ENCODE data around the gene PTTG1IP2. TPM values are rescaled to one million over a fixed set of nuclear protein-coding genes. Genes with fewer than 3 reads are reported as not detected.
A peak's percentile ranks its signal among the peaks of the same experiment; 100 is the strongest.

The PTTG1IP2 gene
- total RNA-seq, 3 donors from 2014 or later, result not detected

DNA sequence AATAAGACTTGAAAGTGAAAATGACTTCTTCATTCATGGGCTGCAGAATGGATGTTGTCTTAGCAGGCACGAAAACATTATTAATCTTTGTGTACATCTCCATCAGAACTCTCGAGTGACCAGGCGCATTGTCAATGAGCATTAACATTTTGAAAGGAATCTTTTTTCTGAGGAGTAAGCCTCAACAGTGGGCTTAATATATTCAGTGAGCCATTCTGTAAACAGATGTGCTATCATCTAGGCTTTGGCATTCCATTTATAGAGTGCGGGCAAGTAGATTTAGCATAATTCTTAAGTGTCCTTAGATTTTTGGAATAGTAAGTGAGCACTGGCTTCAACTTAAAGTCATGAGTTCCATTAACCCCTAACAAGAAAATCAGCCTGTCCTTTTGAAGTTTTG lies 33.1 kb downstream of the PTTG1IP2 start:
- intact Hi-C loops (cut with DNase I, micrococcal nuclease), result loop anchor here in 1 of 2 donors (2.0 kb wide), 1 partner anchor 30 kb away; no protein-coding TSS in a partner anchor
- Histone ChIP-seq H3K9me3 (no peaks in the 10 kb centered on the region), H3K36me3 (ENCODE audit: low read depth) (no peaks in the 10 kb centered on the region), H3K4me3 (no peak overlapping the region), H3K4me1 (ENCODE audit: low read depth) (no peaks in the 10 kb centered on the region)
- DNase-seq (no peak), ATAC-seq (no peak)
- TF ChIP-seq, protein P1, sequence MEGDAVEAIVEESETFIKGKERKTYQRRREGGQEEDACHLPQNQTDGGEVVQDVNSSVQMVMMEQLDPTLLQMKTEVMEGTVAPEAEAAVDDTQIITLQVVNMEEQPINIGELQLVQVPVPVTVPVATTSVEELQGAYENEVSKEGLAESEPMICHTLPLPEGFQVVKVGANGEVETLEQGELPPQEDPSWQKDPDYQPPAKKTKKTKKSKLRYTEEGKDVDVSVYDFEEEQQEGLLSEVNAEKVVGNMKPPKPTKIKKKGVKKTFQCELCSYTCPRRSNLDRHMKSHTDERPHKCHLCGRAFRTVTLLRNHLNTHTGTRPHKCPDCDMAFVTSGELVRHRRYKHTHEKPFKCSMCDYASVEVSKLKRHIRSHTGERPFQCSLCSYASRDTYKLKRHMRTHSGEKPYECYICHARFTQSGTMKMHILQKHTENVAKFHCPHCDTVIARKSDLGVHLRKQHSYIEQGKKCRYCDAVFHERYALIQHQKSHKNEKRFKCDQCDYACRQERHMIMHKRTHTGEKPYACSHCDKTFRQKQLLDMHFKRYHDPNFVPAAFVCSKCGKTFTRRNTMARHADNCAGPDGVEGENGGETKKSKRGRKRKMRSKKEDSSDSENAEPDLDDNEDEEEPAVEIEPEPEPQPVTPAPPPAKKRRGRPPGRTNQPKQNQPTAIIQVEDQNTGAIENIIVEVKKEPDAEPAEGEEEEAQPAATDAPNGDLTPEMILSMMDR (IDR thresholded peaks at IDR 0.05), result no peak

DNA sequence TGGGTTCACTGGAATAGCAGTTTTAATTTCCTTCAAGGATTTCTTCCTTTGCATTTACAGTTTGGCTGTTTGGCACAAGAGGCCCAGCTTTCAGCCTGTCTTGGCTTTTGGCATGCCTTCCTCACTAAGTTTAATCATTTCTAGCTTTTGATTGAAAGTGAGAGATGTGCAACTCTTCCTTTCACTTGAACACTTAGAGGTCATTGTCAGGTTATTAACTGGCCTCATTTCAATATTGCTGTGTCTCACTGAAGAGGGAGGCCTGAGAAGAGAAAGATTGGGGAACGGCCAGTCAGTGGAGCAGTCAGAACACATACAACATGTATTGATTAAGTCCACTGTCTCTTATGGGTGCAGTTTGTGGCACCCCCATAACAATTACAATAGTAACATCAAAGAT lies 33.9 kb downstream of the PTTG1IP2 start:
- no peak for ATAC-seq

DNA sequence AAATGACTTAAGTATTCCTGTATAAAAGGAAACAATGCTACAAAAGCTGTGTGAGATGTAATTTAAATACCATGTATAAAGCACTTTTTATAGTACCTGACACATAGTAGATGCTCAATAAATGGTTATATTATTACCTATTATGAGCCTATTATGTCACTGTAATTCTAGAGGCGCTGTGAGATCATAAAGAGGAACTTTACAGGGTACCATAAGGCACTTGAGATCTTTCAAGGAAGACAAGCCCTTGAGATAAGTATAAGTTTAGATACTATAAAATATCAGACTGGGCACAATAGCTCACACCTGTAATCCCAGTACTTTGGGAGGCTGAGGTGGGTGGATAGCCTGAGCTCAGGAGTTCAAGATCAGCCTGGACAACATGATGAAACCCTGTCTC lies 38.3 kb downstream of the PTTG1IP2 start:
- H3K9me3 ChIP-seq, result no peaks in the 10 kb centered on the region
- TF ChIP-seq, protein P1 (IDR thresholded peaks at IDR 0.05), result no peak
- ATAC-seq (peak; percentile 80), DNase-seq (no peak)
- no peak overlapping the region for H3K4me3 ChIP-seq
- H3K4me1 ChIP-seq (ENCODE audit: low read depth), result peaks cover 7% of the 10 kb centered on the region
- no peaks in the 10 kb centered on the region for H3K36me3 ChIP-seq (ENCODE audit: low read depth)
- intact Hi-C loops (cut with DNase I, micrococcal nuclease), result no loop called here

More for the DNA sequence above, 33.9 kb downstream of the PTTG1IP2 start:
- Histone ChIP-seq H3K9me3 (no peaks in the 10 kb centered on the region), H3K4me1 (ENCODE audit: low read depth) (no peaks in the 10 kb centered on the region), H3K36me3 (ENCODE audit: low read depth) (no peaks in the 10 kb centered on the region), H3K4me3 (no peak overlapping the region)
- TF ChIP-seq, protein P1 (IDR thresholded peaks at IDR 0.05), result no peak
- no peak for DNase-seq
- intact Hi-C loops (cut with DNase I, micrococcal nuclease), result loop anchor here in 1 of 2 donors (2.0 kb wide), 1 partner anchor 29 kb away; no protein-coding TSS in a partner anchor

DNA sequence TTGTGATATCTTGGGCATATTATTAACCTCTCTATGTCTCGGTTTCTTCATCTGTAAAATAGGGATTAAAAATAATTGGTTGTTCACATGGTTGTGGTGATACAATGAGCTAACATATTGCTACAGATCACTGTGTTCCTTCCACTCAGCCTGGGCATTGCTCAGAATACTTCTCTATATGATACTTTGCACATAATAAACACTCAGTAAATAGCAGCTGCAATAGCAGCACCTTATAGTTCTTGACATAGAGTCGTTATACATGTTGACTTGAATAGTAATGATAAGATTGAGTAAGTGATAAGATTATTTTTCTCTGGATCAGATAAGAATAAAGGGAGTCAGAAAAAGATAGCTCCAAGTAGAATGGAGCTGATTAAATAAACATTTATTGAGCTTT lies 42.3 kb downstream of the PTTG1IP2 start:
- DNase-seq, result no peak
- Histone ChIP-seq H3K4me1 (ENCODE audit: low read depth) (peaks cover 7% of the 10 kb centered on the region), H3K9me3 (no peaks in the 10 kb centered on the region), H3K4me3 (no peak overlapping the region), H3K36me3 (ENCODE audit: low read depth) (no peaks in the 10 kb centered on the region)
- TF ChIP-seq, protein P1 (IDR thresholded peaks at IDR 0.05), result no peak
- intact Hi-C loops (cut with DNase I, micrococcal nuclease), result no loop called here
- ATAC-seq, result peak; percentile 79

DNA sequence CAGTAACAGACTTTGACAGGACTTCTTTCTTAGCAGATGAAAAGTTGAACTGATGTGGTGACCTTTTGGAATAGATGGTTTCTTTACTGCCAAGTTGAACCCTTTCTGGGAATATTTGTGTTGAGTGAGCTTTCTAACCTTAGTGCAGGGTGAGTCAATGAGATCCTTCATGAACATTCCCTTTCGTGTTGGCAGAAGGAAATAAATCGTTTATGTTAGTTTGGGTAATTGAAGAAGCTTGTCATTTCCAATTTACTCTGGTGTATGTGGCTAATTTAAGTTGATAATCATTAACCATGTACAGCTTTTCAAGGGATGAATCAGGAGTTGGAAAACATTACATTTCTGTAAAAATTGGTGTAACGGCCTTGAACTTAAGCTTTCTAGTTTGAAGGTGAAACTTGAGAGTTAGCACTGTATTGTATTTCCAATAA lies 43.4 kb downstream of the PTTG1IP2 start:
- Histone ChIP-seq H3K36me3 (ENCODE audit: low read depth) (no peaks in the 10 kb centered on the region), H3K9me3 (no peaks in the 10 kb centered on the region), H3K4me1 (ENCODE audit: low read depth) (peaks cover 7% of the 10 kb centered on the region), H3K4me3 (no peak overlapping the region)
- intact Hi-C loops (cut with DNase I, micrococcal nuclease), result no loop called here
- no peak for DNase-seq
- ATAC-seq, result peak; percentile 85
- TF ChIP-seq, protein P1 (IDR thresholded peaks at IDR 0.05), result no peak

DNA sequence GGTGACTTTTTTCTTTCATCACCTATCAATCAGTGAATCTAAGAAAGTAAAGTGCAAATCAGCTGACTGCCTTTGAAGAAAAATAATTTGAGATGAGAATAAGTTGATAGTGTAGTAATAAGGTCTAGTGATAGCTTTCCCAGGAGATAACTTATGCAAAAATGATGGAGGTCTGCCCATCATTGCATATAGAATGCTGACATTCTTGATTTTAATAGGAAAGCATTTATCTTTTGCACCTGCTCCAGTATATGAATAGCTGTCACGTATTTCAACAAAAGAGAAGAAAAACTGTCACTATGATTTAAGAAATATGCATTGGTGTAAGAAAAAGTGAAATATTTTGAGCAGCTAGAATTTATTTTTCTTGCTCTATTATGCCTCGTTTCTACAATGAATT lies 46.8 kb downstream of the PTTG1IP2 start:
- Histone ChIP-seq H3K36me3 (ENCODE audit: low read depth) (no peaks in the 10 kb centered on the region), H3K9me3 (no peaks in the 10 kb centered on the region), H3K4me1 (ENCODE audit: low read depth) (peaks cover 7% of the 10 kb centered on the region), H3K4me3 (no peak overlapping the region)
- intact Hi-C loops (cut with DNase I, micrococcal nuclease), result no loop called here
- ATAC-seq, result no peak
- TF ChIP-seq, protein P1 (IDR thresholded peaks at IDR 0.05), result no peak
- DNase-seq, result no peak

Measured in mucosa of descending colon (tissue), 3 donors.